Left lung (tissue), 10 donors: ENCODE measurements around the gene SIGLEC6. TPM values are rescaled to one million over a fixed set of nuclear protein-coding genes. Genes with fewer than 3 reads are reported as not detected.

ENCODE experiments used
- ATAC-seq: fragments of 200-7000 bp; cut with Tn5 transposase; one replicate; pipeline ENCODE4 v1.9.1; 2020; ENCODE audit warnings: moderate library complexity
- DNase-seq, 4 donors: peaks; one replicate each; pipeline ENCODE4 v3.0.0-alpha.2; 2013 to 2020
- H3K27ac ChIP-seq, 2 donors: fragments of 200-600 bp; sonication (generic) in 1 of 2; one replicate each; pipeline versions ENCODE4 v1.5.0 to v1.8.0; 2020 to 2021
- H3K27me3 ChIP-seq, 2 donors: fragments of 200-600 bp; sonication (generic) in 1 of 2; one replicate each; pipeline versions ENCODE4 v1.5.0 to v1.8.0; 2020 to 2021
- H3K36me3 ChIP-seq, 2 donors: fragments of 200-600 bp; sonication (generic) in 1 of 2; one replicate each; pipeline versions ENCODE4 v1.5.0 to v1.8.0; 2020 to 2021
- H3K4me1 ChIP-seq, 2 donors: fragments of 200-600 bp; one replicate each; pipeline ENCODE4 v1.8.0; 2021
- H3K4me3 ChIP-seq, 2 donors: fragments of 200-600 bp; sonication (generic) in 1 of 2; one replicate each; pipeline versions ENCODE4 v1.5.0 to v1.8.0; 2020 to 2021; ENCODE audit warnings: mild to moderate bottlenecking in 1 of 2
- H3K9me3 ChIP-seq, 2 donors: fragments of 200-600 bp; sonication (generic) in 1 of 2; one replicate each; pipeline versions ENCODE4 v1.5.0 to v1.8.0; 2020 to 2021
- CTCF ChIP-seq, 2 donors: fragments of 200-600 bp; sonication (generic) in 1 of 2; IDR thresholded peaks; one replicate each; pipeline versions ENCODE4 v1.5.0 to v1.8.0; 2021; ENCODE audit warnings: antibody characterized with exemption in 2 of 2
- intact Hi-C, 2 donors: fragments of 100-400 bp; cut with DNase I; formaldehyde crosslinking; loops; one replicate each; pipeline versions ENCODE4 v1.11.2 to v1.14.2; 2022
- polyA plus RNA-seq, 6 donors: library from polyadenylated mRNA; unstranded; fragments of 120-200 nt; gene quantifications; one replicate each; pipeline ENCODE4 v1.2.1, GENCODE V29; 2013; ENCODE audit not compliant: insufficient read length in 6 of 6
- total RNA-seq, 2 donors: library from RNA; stranded (reverse); fragmentation: NEBNext Ultra II Directional; extraction: Animal tissue kit (Norgen Biotek cat#: 25700); gene quantifications; one replicate each; pipeline ENCODE4 v1.2.1, GENCODE V29; 2021
- donor health status: DM: no; HTN: yes; CAD: no.
- donor health status: DM: no; HTN: no; CAD: no.

Gene SIGLEC6
- total and polyA plus RNA-seq, 8 donors: 0.10 to 3.2 (median 0.26) TPM; not detected in 1

GRCh38 chr19:51485960-51486660, 45.4 kb downstream of the SIGLEC6 start:
- no peaks in the 10 kb centered on the region for H3K4me1 ChIP-seq
- H3K4me3 ChIP-seq: no peak overlapping the region
- peaks cover 0 to 63% of the 10 kb centered on the region in 2 donors for H3K27me3 ChIP-seq
- H3K27ac ChIP-seq: no peak overlapping the region
- intact Hi-C loops: no loop called here
- TF ChIP-seq CTCF (IDR thresholded peaks at IDR 0.05): no peak
- no peaks in the 10 kb centered on the region for H3K36me3 ChIP-seq
- DNase-seq (no peak), ATAC-seq (no peak)
- H3K9me3 ChIP-seq: no peaks in the 10 kb centered on the region

DNA sequence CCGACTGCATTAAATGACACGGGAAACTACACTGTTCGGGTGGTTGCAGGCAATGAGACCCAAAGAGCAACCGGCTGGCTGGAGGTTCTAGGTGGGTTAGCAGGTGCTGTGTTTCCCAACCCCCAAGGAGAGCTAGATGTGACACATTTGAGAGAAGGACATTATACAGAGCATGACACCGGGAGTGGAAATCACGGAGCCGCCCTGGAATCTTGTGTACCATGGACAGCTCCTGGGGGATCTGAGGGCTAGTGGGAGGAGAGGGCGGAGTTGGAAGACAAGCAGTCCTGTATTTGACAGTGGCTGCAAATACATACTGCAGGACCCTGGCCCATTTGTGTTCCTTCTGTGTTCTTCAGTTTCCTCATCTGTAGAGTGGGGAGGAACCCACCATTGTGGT, 50.9 kb downstream of the SIGLEC6 start:
- peaks cover 0 to 78% of the 10 kb centered on the region in 2 donors for H3K27me3 ChIP-seq
- DNase-seq (peak in 2 of 4 donors; percentile 16 to 21), ATAC-seq (peak; percentile 34)
- no peaks in the 10 kb centered on the region for H3K9me3 ChIP-seq
- no peak for TF ChIP-seq CTCF (IDR thresholded peaks at IDR 0.05)
- H3K27ac ChIP-seq: no peak overlapping the region
- H3K36me3 ChIP-seq: no peaks in the 10 kb centered on the region
- intact Hi-C loops: no loop called here
- no peaks in the 10 kb centered on the region for H3K4me1 ChIP-seq
- H3K4me3 ChIP-seq: no peak overlapping the region

DNA sequence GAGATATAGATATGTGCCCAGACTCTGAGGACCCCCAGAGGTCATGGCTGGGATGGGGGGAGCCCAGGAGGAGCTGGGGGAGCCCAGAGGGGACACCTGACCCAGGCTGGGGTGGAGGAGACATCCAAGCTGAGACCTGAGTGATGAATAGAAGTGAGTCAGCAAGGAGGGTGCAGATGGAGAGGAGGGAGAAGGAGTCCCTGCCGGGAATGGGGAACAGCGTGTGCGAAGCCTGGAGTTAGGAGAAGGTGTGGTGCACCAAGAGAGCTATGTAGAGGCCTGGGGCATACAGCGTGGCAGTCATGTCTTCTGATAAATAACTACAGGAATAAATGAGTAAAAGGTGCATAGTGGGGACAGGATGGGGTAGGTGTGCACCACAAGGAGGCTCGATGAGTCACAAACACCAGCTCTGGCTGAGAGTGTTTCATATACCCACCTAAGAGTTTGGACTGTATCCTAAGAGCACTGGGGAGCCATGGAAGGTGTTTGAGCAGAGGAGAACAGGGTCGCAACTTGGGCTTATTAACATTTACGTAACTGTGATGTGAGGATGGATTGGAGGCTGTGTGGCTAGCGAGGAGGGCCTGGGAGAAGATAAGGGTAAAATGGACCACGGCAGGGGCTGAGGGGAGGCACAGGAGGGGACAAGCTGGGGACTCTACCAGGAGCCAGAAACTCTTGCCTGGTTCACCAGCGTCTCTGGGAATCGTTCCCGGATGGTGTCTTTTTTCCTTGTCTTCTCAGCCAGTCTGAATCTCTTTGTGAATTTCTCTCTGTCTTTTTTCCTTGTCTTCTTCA, 51.7 kb downstream of the SIGLEC6 start:
- no peak overlapping the region for H3K27ac ChIP-seq
- H3K4me3 ChIP-seq: no peak overlapping the region
- H3K9me3 ChIP-seq: no peaks in the 10 kb centered on the region
- intact Hi-C loops: loop anchor here in 1 of 2 donors (10.0 kb wide), 1 partner anchor 175 kb away; no protein-coding TSS in a partner anchor
- peaks cover 0 to 71% of the 10 kb centered on the region in 2 donors for H3K27me3 ChIP-seq
- no peaks in the 10 kb centered on the region for H3K36me3 ChIP-seq
- no peak for DNase-seq
- TF ChIP-seq CTCF (IDR thresholded peaks at IDR 0.05): no peak
- H3K4me1 ChIP-seq: no peaks in the 10 kb centered on the region
- no peak for ATAC-seq

DNA sequence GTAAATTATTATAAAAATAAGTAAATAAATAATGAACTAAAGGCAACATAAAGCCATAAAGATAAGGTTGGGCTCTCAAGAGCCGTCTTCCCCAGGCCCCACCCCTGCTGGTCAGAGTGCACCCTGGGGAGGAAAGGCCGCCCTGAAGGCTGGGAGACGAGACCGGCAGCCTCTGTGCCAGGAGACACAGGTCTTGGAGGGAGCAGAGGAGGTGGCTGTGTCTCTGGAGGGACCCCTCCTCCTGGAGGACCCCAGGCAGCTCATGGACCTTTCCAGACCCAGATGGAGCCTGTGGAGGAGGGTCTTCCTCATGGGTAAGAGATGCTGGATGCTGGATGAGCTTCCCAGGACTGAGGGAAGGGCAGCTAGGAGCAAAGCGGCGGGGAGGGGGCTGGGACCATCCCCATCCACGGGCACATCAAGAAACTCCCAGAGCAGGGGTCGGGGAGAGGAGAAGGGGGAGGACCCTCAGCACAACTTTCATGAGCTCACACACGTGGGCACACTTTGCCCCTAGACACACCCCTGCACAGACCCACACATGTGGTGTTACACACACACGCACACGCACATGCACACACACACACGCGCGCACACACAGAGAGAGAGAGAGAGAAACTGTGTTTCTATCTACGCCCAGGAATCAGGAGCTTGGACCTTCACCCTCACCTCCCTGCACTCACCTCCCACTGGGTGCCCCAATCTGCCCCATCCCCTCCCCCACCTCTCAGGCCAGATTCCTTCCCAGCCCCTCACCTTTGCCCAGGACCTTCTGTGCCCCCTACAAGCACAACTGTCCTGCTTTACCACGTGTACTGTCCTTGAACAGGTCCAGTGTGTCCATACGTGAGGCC, 52.9 kb downstream of the SIGLEC6 start, which contains the start of gene CEACAM18:
CEACAM18 (plus strand) TSS at position 159 of the 854 bp plus-strand sequence.
- Histone ChIP-seq H3K27ac (no peak within 1 kb of the TSS), H3K36me3 (no peaks in the 10 kb centered on the region), H3K27me3 (peaks cover 0 to 72% of the 10 kb centered on the region in 2 donors), H3K4me1 (no peaks in the 10 kb centered on the region), H3K9me3 (no peaks in the 10 kb centered on the region), H3K4me3 (no peak within 1 kb of the TSS)
- no peak for ATAC-seq
- no peak for TF ChIP-seq CTCF (IDR thresholded peaks at IDR 0.05)
- DNase-seq: no peak
- intact Hi-C loops: loop anchor here in 1 of 2 donors (10.0 kb wide), 1 partner anchor 176 kb away; no protein-coding TSS in a partner anchor
